ENCODE results near the gene GRIN2A.

DNA sequence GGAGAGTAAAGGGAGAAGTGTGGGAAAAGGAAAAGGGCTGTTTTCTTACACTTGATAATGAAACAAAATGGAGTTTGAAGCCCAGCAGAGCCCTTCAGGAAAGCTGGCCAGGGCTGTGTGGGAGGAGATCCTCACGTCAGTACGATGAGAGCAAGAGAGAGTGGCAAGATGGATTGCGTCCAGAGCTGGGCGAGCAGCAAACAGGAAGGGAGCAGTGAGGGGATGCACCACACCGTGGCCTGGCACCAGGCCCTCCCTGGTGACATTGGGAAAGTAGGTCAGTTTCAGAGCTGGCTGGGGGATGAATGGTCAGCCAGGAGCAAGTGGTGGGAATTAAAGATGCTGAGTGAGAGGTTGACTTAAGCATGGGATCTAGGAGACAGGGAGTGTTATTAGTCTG is 273.6 kb downstream of the GRIN2A start:
- TF ChIP-seq POLR2A (IDR thresholded peaks at IDR 0.05; ENCODE audit: low read length) (no peak), GATA1 (IDR thresholded peaks at IDR 0.05; ENCODE audit: low read depth, low read length) (no peak)

Data from erythroblast (primary cell).